GM21447 (cell line): ENCODE measurements around the gene ENOSF1.
"Not testable (repeated sequence)": the region's sequence is repeated elsewhere in the genome, so short reads cannot be mapped to it uniquely, and the experiment has no call there.

Source experiments
- ATAC-seq: cut with Tn5 transposase; IDR thresholded peaks from one replicate; pipeline ENCODE4 v1.9.1; 2021; ENCODE audit not compliant: unreplicated experiment

ENOSF1 gene

GRCh38 chr18:712401-713134 lies at the start of gene ENOSF1:
ENOSF1 (minus strand) TSS chr18:712630; CDS start chr18:712587, 43 bp downstream.
- peak; percentile 76 for ATAC-seq

GRCh38 chr18:759864-760263 lies 47.4 kb upstream of the ENOSF1 start:
- ATAC-seq = not testable (repeated sequence)

- ATAC-seq = no peak
Observed at GRCh38 chr18:755506-755905, 43.1 kb upstream of the ENOSF1 start.

GRCh38 chr18:754656-755055 lies 42.2 kb upstream of the ENOSF1 start:
- ATAC-seq = no peak

GRCh38 chr18:750456-750855 lies 38.0 kb upstream of the ENOSF1 start:
- no peak for ATAC-seq

GRCh38 chr18:744832-745597 lies 32.6 kb upstream of the ENOSF1 start:
- no peak for ATAC-seq

GRCh38 chr18:741931-742512 lies 29.6 kb upstream of the ENOSF1 start:
- peak; percentile 89 for ATAC-seq

- no peak for ATAC-seq
Observed at GRCh38 chr18:732371-732770, 19.9 kb upstream of the ENOSF1 start.

GRCh38 chr18:731185-731584 lies 18.8 kb upstream of the ENOSF1 start:
- ATAC-seq = no peak

GRCh38 chr18:730692-731091 lies 18.3 kb upstream of the ENOSF1 start:
- no peak for ATAC-seq

- not testable (repeated sequence) for ATAC-seq
Observed at GRCh38 chr18:730120-730519, 17.7 kb upstream of the ENOSF1 start.

- no peak for ATAC-seq
Observed at GRCh38 chr18:725646-726045, 13.2 kb upstream of the ENOSF1 start.

GRCh38 chr18:723541-724080 lies 11.2 kb upstream of the ENOSF1 start:
- ATAC-seq = no peak

- ATAC-seq = no peak
Observed at GRCh38 chr18:717003-717402, 4.6 kb upstream of the ENOSF1 start.

GRCh38 chr18:715626-716025 lies 3.2 kb upstream of the ENOSF1 start:
- no peak for ATAC-seq

- no peak for ATAC-seq
Observed at GRCh38 chr18:713135-713490, 683 bp upstream of the ENOSF1 start.

- ATAC-seq = peak; percentile 67
Observed at GRCh38 chr18:711657-712400, 601 bp downstream of the ENOSF1 start.

GRCh38 chr18:711310-711656 lies 1.1 kb downstream of the ENOSF1 start:
- ATAC-seq = peak; percentile 8

GRCh38 chr18:710418-711300 lies 1.8 kb downstream of the ENOSF1 start:
- ATAC-seq = no peak

- no peak for ATAC-seq
Observed at GRCh38 chr18:709771-710170, 2.7 kb downstream of the ENOSF1 start.
